GM21825 (cell line): Measurements from ENCODE around the gene HSPA12A.

Source experiments
- ATAC-seq: cut with Tn5 transposase; IDR thresholded peaks from one replicate; pipeline ENCODE4 v1.9.1; 2021; ENCODE audit warnings: mild to moderate bottlenecking, moderate library complexity; ENCODE audit not compliant: unreplicated experiment

HSPA12A gene

DNA sequence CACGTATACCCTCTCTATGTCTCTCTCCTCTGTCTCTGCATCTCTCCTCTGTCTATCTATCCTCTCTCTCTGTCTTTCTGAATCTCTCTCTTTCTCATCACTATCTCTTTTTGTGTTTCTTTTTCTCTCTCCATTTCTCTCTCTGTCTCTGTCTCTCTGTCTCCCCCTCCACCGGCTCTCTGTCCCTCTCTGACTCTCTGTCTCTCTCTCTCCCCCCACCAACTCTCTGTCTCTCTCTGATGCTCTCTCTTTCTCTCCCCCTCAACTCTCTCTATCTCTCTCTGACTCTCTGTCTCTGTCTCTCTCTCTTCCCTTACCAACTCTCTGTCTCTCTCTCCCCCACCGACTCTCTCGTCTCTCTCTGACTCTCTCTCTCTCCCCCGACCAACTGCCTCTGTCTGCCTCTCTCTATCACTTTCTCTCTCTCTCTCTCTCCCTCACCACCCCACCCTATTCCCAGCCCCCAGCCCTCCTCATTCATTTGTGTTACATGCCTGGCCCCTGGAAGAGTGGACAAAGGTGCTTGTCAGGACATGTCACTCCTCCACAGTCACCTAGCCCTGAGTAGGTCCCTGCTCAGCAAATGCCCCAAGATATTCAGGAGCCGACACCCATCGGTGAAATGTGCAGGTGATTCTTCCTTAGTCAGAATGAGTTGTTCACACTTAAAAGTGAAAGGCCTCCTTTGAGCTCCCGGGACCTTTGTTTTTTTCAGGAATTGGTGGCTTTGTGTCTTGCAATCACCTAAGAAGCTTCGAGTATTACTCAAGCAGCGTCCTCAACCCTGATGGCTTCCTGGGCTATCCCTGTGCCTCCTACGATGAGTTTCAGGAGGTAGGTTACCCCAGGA, 108.0 kb downstream of the HSPA12A start:
- ATAC-seq = no peak

GRCh38 chr10:116633216-116633600, 109.2 kb downstream of the HSPA12A start:
- no peak for ATAC-seq

DNA sequence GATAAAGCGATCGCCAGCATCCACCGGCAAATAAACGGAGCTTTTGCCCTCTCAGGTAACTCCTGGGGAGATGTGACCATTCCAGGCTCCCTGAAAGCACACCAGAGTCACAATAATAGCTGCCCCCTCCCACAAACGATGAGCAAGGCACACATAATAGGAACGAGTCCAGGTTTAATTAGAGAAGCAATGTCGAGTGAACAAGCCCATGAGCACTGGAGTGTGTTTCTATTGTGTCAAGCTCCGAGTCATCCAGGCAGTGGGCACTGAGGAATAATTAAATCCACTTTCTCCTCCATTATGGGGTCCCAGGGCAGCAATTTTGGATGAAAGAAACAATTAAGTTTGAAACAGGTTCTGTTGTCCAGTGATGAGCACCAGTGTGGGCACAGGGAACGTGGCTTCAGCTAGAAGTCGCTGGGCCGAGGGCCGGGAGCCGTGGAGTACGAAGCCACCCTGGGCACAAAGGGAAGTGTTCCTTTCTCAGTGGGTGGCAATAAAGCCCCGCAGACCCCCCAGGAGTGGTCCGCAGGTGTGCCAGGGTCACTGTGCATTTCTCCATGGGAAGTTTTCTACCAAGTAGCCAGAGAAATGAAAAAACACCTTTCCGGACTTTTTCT, 109.7 kb downstream of the HSPA12A start:
- no peak for ATAC-seq

- no peak for ATAC-seq
Observed at GRCh38 chr10:116631871-116632295, 110.5 kb downstream of the HSPA12A start.

DNA sequence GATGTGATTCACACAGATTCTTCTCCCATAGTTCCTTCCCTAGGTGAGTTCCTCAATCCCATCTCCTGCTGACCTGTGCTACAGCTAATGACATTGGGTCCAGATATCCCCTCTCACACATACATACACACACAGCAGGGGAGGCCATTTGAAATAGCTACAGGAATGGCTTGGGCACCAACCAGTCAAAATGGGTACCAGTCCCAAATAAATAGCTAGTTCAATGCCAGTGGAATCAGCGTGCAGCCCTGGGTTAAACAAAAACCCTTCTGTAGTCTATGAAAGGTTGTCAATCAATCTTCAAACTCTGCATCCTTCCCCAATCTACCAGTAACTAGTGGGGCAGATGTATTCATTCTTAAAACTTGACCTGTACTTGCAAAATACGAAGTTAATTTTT, 112.3 kb downstream of the HSPA12A start:
- no peak for ATAC-seq

DNA sequence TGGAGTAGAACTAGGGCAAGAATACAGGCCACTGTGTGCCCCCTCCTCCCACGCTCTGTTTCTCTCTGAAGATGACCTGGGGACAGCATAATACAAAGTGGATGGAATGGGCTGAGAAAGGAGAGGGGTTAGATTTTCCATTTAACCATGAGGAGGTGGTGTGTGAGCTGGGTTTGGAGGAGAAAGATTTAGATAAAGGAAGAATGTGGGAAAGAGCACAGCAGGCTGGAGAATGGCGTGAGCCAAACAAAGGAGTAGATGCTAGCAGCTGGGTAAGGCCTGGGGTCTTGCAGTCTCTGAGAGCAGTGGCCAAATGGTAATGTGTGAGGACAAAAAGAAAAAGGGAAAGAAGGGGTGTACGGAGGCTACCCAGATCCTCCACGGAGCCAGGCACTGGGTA, 113.0 kb downstream of the HSPA12A start:
- no peak for ATAC-seq

GRCh38 chr10:116627386-116627933, 114.9 kb downstream of the HSPA12A start:
- ATAC-seq = no peak

GRCh38 chr10:116626815-116627214, 115.6 kb downstream of the HSPA12A start:
- no peak for ATAC-seq

- ATAC-seq = no peak
Observed at GRCh38 chr10:116625845-116626244, 116.5 kb downstream of the HSPA12A start.

GRCh38 chr10:116621934-116622655, 120.3 kb downstream of the HSPA12A start:
- ATAC-seq = no peak

- no peak for ATAC-seq
Observed at GRCh38 chr10:116621476-116621875, 120.9 kb downstream of the HSPA12A start.
